Measurements from ENCODE around the gene ARHGAP9. TPM values are rescaled to one million over a fixed set of nuclear protein-coding genes. Genes with fewer than 3 reads are reported as not detected.

Gene ARHGAP9
- total RNA-seq, 2 donors from 2014 or later: 32.0 to 32.5 TPM

GRCh38 chr12:57458665-57459054 is 21.0 kb downstream of the ARHGAP9 start:
- H3K36me3 ChIP-seq: no peaks in the 10 kb centered on the region
- peak overlapping the region; percentile 43 to 64 for H3K27ac ChIP-seq
- peak overlapping the region; percentile 71 for H3K4me3 ChIP-seq
- TF ChIP-seq CTCF (IDR thresholded peaks at IDR 0.05): no peak
- peaks cover 12 to 18% of the 10 kb centered on the region in 2 donors for H3K4me1 ChIP-seq (ENCODE audit: control insufficient read depth in 1 of 2, low read depth in 2 of 2)
- H3K9me3 ChIP-seq: no peaks in the 10 kb centered on the region
- DNase-seq (ENCODE audit: low spot score) (no peak), ATAC-seq (ENCODE audit: insufficient number of reproducible peaks, low FRiP score, low read depth) (no peak)
- no peaks in the 10 kb centered on the region for H3K27me3 ChIP-seq (replicated peaks; ENCODE audit: insufficient read depth)

GRCh38 chr12:57456737-57457490 is 22.8 kb downstream of the ARHGAP9 start:
- Histone ChIP-seq H3K36me3 (no peaks in the 10 kb centered on the region), H3K27me3 (replicated peaks; ENCODE audit: insufficient read depth) (no peaks in the 10 kb centered on the region), H3K9me3 (no peaks in the 10 kb centered on the region), H3K4me3 (no peak overlapping the region), H3K4me1 (ENCODE audit: control insufficient read depth in 1 of 2, low read depth in 2 of 2) (peaks cover 16 to 32% of the 10 kb centered on the region in 2 donors), H3K27ac (no peak overlapping the region)
- TF ChIP-seq CTCF (IDR thresholded peaks at IDR 0.05): no peak
- DNase-seq (ENCODE audit: low spot score) (no peak), ATAC-seq (ENCODE audit: insufficient number of reproducible peaks, low FRiP score, low read depth) (no peak)

- no peaks in the 10 kb centered on the region for H3K27me3 ChIP-seq (replicated peaks; ENCODE audit: insufficient read depth)
- H3K27ac ChIP-seq: no peak overlapping the region
- H3K36me3 ChIP-seq: no peaks in the 10 kb centered on the region
- no peaks in the 10 kb centered on the region for H3K9me3 ChIP-seq
- DNase-seq (ENCODE audit: low spot score): no peak
- peaks cover 18 to 38% of the 10 kb centered on the region in 2 donors for H3K4me1 ChIP-seq (ENCODE audit: control insufficient read depth in 1 of 2, low read depth in 2 of 2)
- peak; percentile 47 for TF ChIP-seq CTCF (IDR thresholded peaks at IDR 0.05)
- ATAC-seq (ENCODE audit: insufficient number of reproducible peaks, low FRiP score, low read depth): no peak
- peak overlapping the region; percentile 22 for H3K4me3 ChIP-seq
These were observed 23.4 kb downstream of the ARHGAP9 start for GRCh38 chr12:57456145-57456700.

DNA sequence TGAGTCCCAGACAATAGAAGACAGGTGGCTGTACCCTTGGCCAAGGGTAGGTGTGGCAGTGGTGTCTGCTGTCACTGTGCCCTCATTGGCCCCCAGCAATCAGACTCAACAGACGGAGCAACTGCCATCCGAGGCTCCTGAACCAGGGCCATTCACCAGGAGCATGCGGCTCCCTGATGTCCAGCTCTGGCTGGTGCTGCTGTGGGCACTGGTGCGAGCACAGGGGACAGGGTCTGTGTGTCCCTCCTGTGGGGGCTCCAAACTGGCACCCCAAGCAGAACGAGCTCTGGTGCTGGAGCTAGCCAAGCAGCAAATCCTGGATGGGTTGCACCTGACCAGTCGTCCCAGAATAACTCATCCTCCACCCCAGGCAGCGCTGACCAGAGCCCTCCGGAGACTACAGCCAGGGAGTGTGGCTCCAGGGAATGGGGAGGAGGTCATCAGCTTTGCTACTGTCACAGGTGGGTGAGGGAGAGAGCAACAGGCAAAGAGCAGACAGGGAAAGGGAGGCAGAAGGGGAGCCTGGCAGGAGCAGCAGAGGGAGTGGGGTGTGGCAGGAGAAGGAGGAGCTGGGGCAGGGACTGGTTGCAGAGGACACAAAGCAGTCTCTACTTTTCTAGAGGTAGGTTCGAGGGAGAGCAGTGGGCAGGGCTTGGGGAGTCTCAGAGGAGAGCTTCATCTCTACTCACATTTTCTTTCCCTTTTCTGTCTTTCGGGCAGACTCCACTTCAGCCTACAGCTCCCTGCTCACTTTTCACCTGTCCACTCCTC is 24.1 kb downstream of the ARHGAP9 start:
- H3K27ac ChIP-seq: no peak overlapping the region
- peak overlapping the region; percentile 22 for H3K4me3 ChIP-seq
- TF ChIP-seq CTCF (IDR thresholded peaks at IDR 0.05): no peak
- no peaks in the 10 kb centered on the region for H3K27me3 ChIP-seq (replicated peaks; ENCODE audit: insufficient read depth)
- DNase-seq (ENCODE audit: low spot score): no peak
- peaks cover 12 to 37% of the 10 kb centered on the region in 2 donors for H3K4me1 ChIP-seq (ENCODE audit: control insufficient read depth in 1 of 2, low read depth in 2 of 2)
- no peaks in the 10 kb centered on the region for H3K36me3 ChIP-seq
- no peaks in the 10 kb centered on the region for H3K9me3 ChIP-seq
- ATAC-seq (ENCODE audit: insufficient number of reproducible peaks, low FRiP score, low read depth): no peak
